GM21381 (cell line): ENCODE measurements around the gene REEP3.
A peak's percentile ranks its signal among the peaks of the same experiment; 100 is the strongest.

ENCODE experiments used
- ATAC-seq: cut with Tn5 transposase; IDR thresholded peaks from one replicate; pipeline ENCODE4 v1.9.1; 2021; ENCODE audit warnings: mild to moderate bottlenecking, moderate library complexity; ENCODE audit not compliant: unreplicated experiment

The REEP3 gene

GRCh38 chr10:63505562-63505961, 15.6 kb upstream of the REEP3 start:
- ATAC-seq = no peak

GRCh38 chr10:63506554-63506953, 14.6 kb upstream of the REEP3 start:
- no peak for ATAC-seq

GRCh38 chr10:63515002-63515763, 6.0 kb upstream of the REEP3 start:
- ATAC-seq = no peak

GRCh38 chr10:63516207-63516606, 5.0 kb upstream of the REEP3 start:
- ATAC-seq = no peak

- no peak for ATAC-seq
These were observed 2.4 kb upstream of the REEP3 start for GRCh38 chr10:63518690-63519288.

GRCh38 chr10:63521416-63522276, 445 bp downstream of the REEP3 start:
- peak; percentile 64 for ATAC-seq

- no peak for ATAC-seq
These were observed 1.1 kb downstream of the REEP3 start for GRCh38 chr10:63522277-63522687.

- ATAC-seq = no peak
These were observed 1.8 kb downstream of the REEP3 start for GRCh38 chr10:63522995-63523394.

GRCh38 chr10:63525021-63525420, 3.8 kb downstream of the REEP3 start:
- no peak for ATAC-seq

GRCh38 chr10:63527401-63527800, 6.2 kb downstream of the REEP3 start:
- ATAC-seq = no peak

- ATAC-seq = no peak
These were observed 7.0 kb downstream of the REEP3 start for GRCh38 chr10:63528084-63528744.

GRCh38 chr10:63530409-63530808, 9.2 kb downstream of the REEP3 start:
- ATAC-seq = no peak

GRCh38 chr10:63534723-63535122, 13.5 kb downstream of the REEP3 start:
- no peak for ATAC-seq

- ATAC-seq = no peak
These were observed 15.5 kb downstream of the REEP3 start for GRCh38 chr10:63536698-63537097.

GRCh38 chr10:63537536-63537935, 16.3 kb downstream of the REEP3 start:
- no peak for ATAC-seq

GRCh38 chr10:63539377-63539776, 18.2 kb downstream of the REEP3 start:
- no peak for ATAC-seq

GRCh38 chr10:63539994-63540393, 18.8 kb downstream of the REEP3 start:
- no peak for ATAC-seq

- ATAC-seq = no peak
These were observed 21.8 kb downstream of the REEP3 start for GRCh38 chr10:63542835-63543575.

- ATAC-seq = no peak
These were observed 22.4 kb downstream of the REEP3 start for GRCh38 chr10:63543576-63543962.

- ATAC-seq = no peak
These were observed 23.2 kb downstream of the REEP3 start for GRCh38 chr10:63544418-63544817.
